Panc1 (cell line): ENCODE data around the gene COMMD10.

Experiments
- CTCF ChIP-seq: fragments of 450-650 bp; IDR thresholded peaks from 2 replicates; pipeline ENCODE4 v1.5.1; 2017; ENCODE audit warnings: mild to moderate bottlenecking
- POLR2AphosphoS5 ChIP-seq: IDR thresholded peaks from 2 replicates; pipeline ENCODE4 v1.6.1; 2012; ENCODE audit warnings: mild to moderate bottlenecking, low read depth, low read length, moderate library complexity
- SIN3A ChIP-seq: IDR thresholded peaks from 2 replicates; pipeline ENCODE4 v1.6.1; 2012; ENCODE audit warnings: low read depth, mild to moderate bottlenecking, low read length, moderate library complexity, borderline replicate concordance; ENCODE audit not compliant: insufficient read depth
- TCF7L2 ChIP-seq: IDR thresholded peaks from 2 replicates; pipeline ENCODE4 v1.6.1; 2011; ENCODE audit warnings: mild to moderate bottlenecking, low read depth, low read length, inconsistent platforms

- TF ChIP-seq CTCF (no peak), TCF7L2 (no peak), POLR2AphosphoS5 (no peak), SIN3A (no peak)
These were observed 536 bp upstream of the COMMD10 start for GRCh38 chr5:116084287-116084691.
